CD14-positive monocyte (primary cell): ENCODE results near the gene ACTL7A. TPM values are rescaled to one million over a fixed set of nuclear protein-coding genes. Genes with fewer than 3 reads are reported as not detected.

ENCODE experiments used
- DNase-seq, 3 donors: peaks; one replicate each; pipeline ENCODE4 v3.0.0-alpha.2; 2011 to 2022
- H2AFZ ChIP-seq: 2 replicates; pipeline ENCODE4 v1.6.0; 2012; ENCODE audit warnings: mild to moderate bottlenecking, low read depth, low read length, inconsistent platforms; ENCODE audit not compliant: insufficient read depth, poor library complexity, severe bottlenecking
- H3K27ac ChIP-seq, 2 donors: 1 replicate in 1 of 2; 2 replicates in 1 of 2; pipeline ENCODE4 v1.5.1; 2012 to 2013; ENCODE audit warnings: low read length in 2 of 2, control low read depth in 1 of 2, inconsistent platforms in 1 of 2, low read depth in 1 of 2, mild to moderate bottlenecking in 1 of 2
- H3K27me3 ChIP-seq, 2 donors: one replicate each; pipeline versions ENCODE4 v1.6.0 to v1.6.1; 2011 to 2013; ENCODE audit warnings: low read length in 2 of 2; ENCODE audit not compliant: control insufficient read depth in 2 of 2, insufficient read depth in 2 of 2
- H3K36me3 ChIP-seq, 2 donors: replicated peaks in 1 of 2; 1 replicate in 1 of 2; 2 replicates in 1 of 2; pipeline versions ENCODE4 v1.5.1 to v1.6.1; 2012 to 2013; ENCODE audit warnings: low read length in 2 of 2, control low read depth in 1 of 2, inconsistent platforms in 1 of 2, mild to moderate bottlenecking in 1 of 2; ENCODE audit not compliant: insufficient read depth in 2 of 2, control insufficient read depth in 1 of 2
- H3K4me1 ChIP-seq, 2 donors: 1 replicate in 1 of 2; 2 replicates in 1 of 2; pipeline versions ENCODE4 v1.5.1 to v1.6.1; 2012 to 2013; ENCODE audit warnings: low read length in 2 of 2, control low read depth in 1 of 2, inconsistent platforms in 1 of 2, mild to moderate bottlenecking in 1 of 2, moderate library complexity in 1 of 2; ENCODE audit not compliant: insufficient read depth in 2 of 2, control insufficient read depth in 1 of 2
- H3K4me2 ChIP-seq: replicated peaks from 2 replicates; pipeline ENCODE3; 2012; ENCODE audit warnings: low read length, moderate library complexity, mild to moderate bottlenecking; ENCODE audit not compliant: poor library complexity, severe bottlenecking; ENCODE audit errors: extremely low read depth
- H3K4me3 ChIP-seq, 3 experiments: fragments of 200-600 bp in 1 of 3; sonication (generic) in 1 of 3; replicated peaks in 1 of 3; 1 replicate in 2 of 3; 2 replicates in 1 of 3; pipeline ENCODE4 v1.5.1; 2011 to 2013; ENCODE audit warnings: low read length in 3 of 3, mild to moderate bottlenecking in 3 of 3, control low read depth in 2 of 3, low read depth in 2 of 3, inconsistent platforms in 1 of 3, moderate library complexity in 1 of 3
- H3K79me2 ChIP-seq: 2 replicates; pipeline ENCODE4 v1.6.0; 2012; ENCODE audit warnings: mild to moderate bottlenecking, control low read depth, inconsistent platforms, low read length, moderate library complexity; ENCODE audit not compliant: insufficient read depth
- H3K9ac ChIP-seq: 2 replicates; pipeline ENCODE4 v1.6.0; 2017; ENCODE audit warnings: low read length, mild to moderate bottlenecking; ENCODE audit not compliant: insufficient read depth, poor library complexity, severe bottlenecking
- H3K9me3 ChIP-seq, 2 donors: replicated peaks in 1 of 2; 1 replicate in 1 of 2; 2 replicates in 1 of 2; pipeline versions ENCODE4 v1.5.1 to v1.6.1; 2012 to 2013; ENCODE audit warnings: low read length in 2 of 2, control low read depth in 1 of 2; ENCODE audit not compliant: control insufficient read depth in 1 of 2, insufficient read depth in 1 of 2
- H4K20me1 ChIP-seq: 2 replicates; pipeline ENCODE4 v1.6.0; 2012; ENCODE audit warnings: mild to moderate bottlenecking, low read length, control low read depth, moderate library complexity; ENCODE audit not compliant: insufficient read depth
- H3K27ac Mint-ChIP-seq, 7 donors: one replicate each; pipeline ENCODE4 v1.8.0; 2020; ENCODE audit warnings: mild to moderate bottlenecking in 7 of 7, mixed read lengths in 7 of 7, moderate library complexity in 6 of 7, inconsistent platforms in 2 of 7
- H3K27me3 Mint-ChIP-seq, 3 donors: one replicate each; pipeline ENCODE4 v1.8.0; 2021 to 2022; ENCODE audit warnings: low read depth in 3 of 3, mild to moderate bottlenecking in 3 of 3, mixed read lengths in 3 of 3, moderate library complexity in 3 of 3, inconsistent platforms in 1 of 3
- H3K36me3 Mint-ChIP-seq, 2 donors: one replicate each; pipeline ENCODE4 v1.8.0; 2020; ENCODE audit warnings: mixed read lengths in 2 of 2, inconsistent platforms in 1 of 2, mild to moderate bottlenecking in 1 of 2
- H3K4me1 Mint-ChIP-seq: one replicate; pipeline ENCODE4 v1.8.0; 2020; ENCODE audit warnings: mild to moderate bottlenecking, mixed read lengths
- H3K4me3 Mint-ChIP-seq, 2 donors: one replicate each; pipeline ENCODE4 v1.8.0; 2020; ENCODE audit warnings: mild to moderate bottlenecking in 2 of 2, mixed read lengths in 2 of 2, moderate library complexity in 1 of 2
- H3K9me3 Mint-ChIP-seq, 7 donors: one replicate each; pipeline ENCODE4 v1.8.0; 2020 to 2022; ENCODE audit warnings: mixed read lengths in 7 of 7, mild to moderate bottlenecking in 6 of 7, moderate library complexity in 6 of 7, inconsistent platforms in 2 of 7
- CTCF ChIP-seq: fragments of 200-600 bp; IDR thresholded peaks from one replicate; pipeline ENCODE4 v1.8.0; 2022; ENCODE audit warnings: antibody characterized with exemption, mild to moderate bottlenecking
- WGBS: methylation state at CpG from one replicate; pipeline ENCODE4 v1.1.5; 2013; ENCODE audit warnings: missing lambda C conversion rate; ENCODE audit not compliant: insufficient coverage; 5-methylcytosine and 5-hydroxymethylcytosine counted together
- intact Hi-C, 2 donors: fragments of 100-400 bp; cut with micrococcal nuclease; formaldehyde crosslinking; loops; one replicate each; pipeline versions ENCODE4 v1.15.0 to v1.15.1; 2023
- polyA plus RNA-seq, 3 donors: library from polyadenylated mRNA; depleted of rRNA in 1 of 3; unstranded in 2 of 3; stranded (reverse) in 1 of 3; fragments of 300-500 nt in 2 of 3; fragments of >200 nt in 1 of 3; fragmentation: Illumina TruSeq in 2 of 3; gene quantifications; 1 replicate in 2 of 3; 2 replicates in 1 of 3; pipeline ENCODE4 v1.2.3, GENCODE V29; 2012 to 2021

The ACTL7A gene
- polyA plus RNA-seq, 3 donors: not detected

- Histone ChIP-seq H3K79me2 (no peaks in the 10 kb centered on the region), H3K4me2 (no peak overlapping the region), H4K20me1 (no peaks in the 10 kb centered on the region), H3K36me3 (no peaks in the 10 kb centered on the region), H3K4me1 (peaks cover 0 to 3% of the 10 kb centered on the region in 2 donors), H2AFZ (no peak overlapping the region), H3K27ac (no peak overlapping the region), H3K9me3 (no peaks in the 10 kb centered on the region), H3K9ac (no peak overlapping the region), H3K27me3 (peaks cover 0 to 3% of the 10 kb centered on the region in 2 donors), H3K4me3 (no peak overlapping the region)
- Mint-ChIP-seq H3K27me3 (peaks cover 0 to 5% (median 5%) of the 10 kb centered on the region in 3 donors), H3K27ac (no peak overlapping the region), H3K4me3 (no peak overlapping the region), H3K9me3 (peaks cover 0 to 2% (median 0%) of the 10 kb centered on the region in 7 donors), H3K4me1 (peaks cover 13% of the 10 kb centered on the region), H3K36me3 (no peaks in the 10 kb centered on the region)
- 97% methylated on average over 59 of the region's 59 CpGs for WGBS
- no peak for TF ChIP-seq CTCF
- intact Hi-C loops: no loop called here
- no peak for DNase-seq
Measured at GRCh38 chr9:108854641-108855528, 7.2 kb upstream of the ACTL7A start.

GRCh38 chr9:108855529-108855886, 6.6 kb upstream of the ACTL7A start:
- Histone ChIP-seq H3K4me3 (no peak overlapping the region), H3K27ac (no peak overlapping the region), H3K4me2 (no peak overlapping the region), H3K4me1 (peaks cover 0 to 3% of the 10 kb centered on the region in 2 donors), H2AFZ (no peak overlapping the region), H3K9ac (no peak overlapping the region), H3K79me2 (no peaks in the 10 kb centered on the region), H3K27me3 (peaks cover 0 to 3% of the 10 kb centered on the region in 2 donors), H3K36me3 (no peaks in the 10 kb centered on the region), H4K20me1 (no peaks in the 10 kb centered on the region), H3K9me3 (no peaks in the 10 kb centered on the region)
- H3K36me3 Mint-ChIP-seq: no peaks in the 10 kb centered on the region
- no peak overlapping the region for H3K4me3 Mint-ChIP-seq
- peaks cover 0 to 2% (median 0%) of the 10 kb centered on the region in 7 donors for H3K9me3 Mint-ChIP-seq
- 97% methylated on average over 21 of the region's 25 CpGs for WGBS
- intact Hi-C loops: no loop called here
- DNase-seq: no peak
- TF ChIP-seq CTCF: no peak
- H3K27me3 Mint-ChIP-seq: peaks cover 0 to 5% (median 5%) of the 10 kb centered on the region in 3 donors
- H3K4me1 Mint-ChIP-seq: peaks cover 16% of the 10 kb centered on the region
- H3K27ac Mint-ChIP-seq: no peak overlapping the region
